Osteoblast (primary cell): ENCODE results near the gene HTRA3. TPM values are rescaled to one million over a fixed set of nuclear protein-coding genes. Genes with fewer than 3 reads are reported as not detected.

ENCODE experiments used
- DNase-seq: peaks from one replicate; pipeline ENCODE4 v3.0.0; 2011; ENCODE audit warnings: low spot score, mixed read lengths; ENCODE audit not compliant: insufficient read length; ENCODE audit errors: missing footprints
- H2AFZ ChIP-seq: 2 replicates; pipeline ENCODE4 v1.6.0; 2011; ENCODE audit warnings: mild to moderate bottlenecking, low read length
- H3K27ac ChIP-seq: 2 replicates; pipeline ENCODE4 v1.5.1; 2011; ENCODE audit warnings: mild to moderate bottlenecking, low read depth, low read length, moderate library complexity
- H3K27me3 ChIP-seq: 2 replicates; pipeline ENCODE4 v1.6.0; 2012; ENCODE audit warnings: mild to moderate bottlenecking, control low read depth, inconsistent platforms, low read length, moderate library complexity; ENCODE audit not compliant: insufficient read depth
- H3K36me3 ChIP-seq: 2 replicates; pipeline ENCODE4 v1.5.1; 2011; ENCODE audit warnings: mild to moderate bottlenecking, low read length, control low read depth, moderate library complexity; ENCODE audit not compliant: insufficient read depth
- H3K4me1 ChIP-seq: 2 replicates; pipeline ENCODE4 v1.5.1; 2011; ENCODE audit warnings: mild to moderate bottlenecking, low read length, control low read depth, moderate library complexity; ENCODE audit not compliant: insufficient read depth
- H3K4me2 ChIP-seq: 2 replicates; pipeline ENCODE4 v1.6.0; 2011; ENCODE audit warnings: mild to moderate bottlenecking, low read length; ENCODE audit not compliant: insufficient read depth
- H3K4me3 ChIP-seq: fragments of 200-600 bp; sonication (generic); 3 replicates; pipeline ENCODE4 v1.5.1; 2012; ENCODE audit warnings: mild to moderate bottlenecking, low read length, inconsistent platforms; ENCODE audit not compliant: insufficient read depth
- H3K79me2 ChIP-seq: 2 replicates; pipeline ENCODE4 v1.6.0; 2012; ENCODE audit warnings: mild to moderate bottlenecking, low read length, control low read depth, inconsistent platforms; ENCODE audit not compliant: insufficient read depth
- H3K9me3 ChIP-seq: 2 replicates; pipeline ENCODE4 v1.5.1; 2011; ENCODE audit warnings: low read depth, low read length, control low read depth
- H4K20me1 ChIP-seq: 2 replicates; pipeline ENCODE4 v1.6.0; 2012; ENCODE audit warnings: mild to moderate bottlenecking, low read length, control low read depth; ENCODE audit not compliant: insufficient read depth
- total RNA-seq: library from RNA; depleted of rRNA; stranded (reverse); fragments of >200 nt; gene quantifications from 2 replicates; pipeline ENCODE4 v1.2.3, GENCODE V29; 2012
- TF ChIP-seq, protein P1 (sequence below): IDR thresholded peaks from 2 replicates; pipeline ENCODE4 v1.5.1; 2011; ENCODE audit warnings: mild to moderate bottlenecking, low read depth, low read length, moderate library complexity; ENCODE audit errors: extremely low read depth

HTRA3 gene
- total RNA-seq, 1 donor = 4.0 TPM

DNA sequence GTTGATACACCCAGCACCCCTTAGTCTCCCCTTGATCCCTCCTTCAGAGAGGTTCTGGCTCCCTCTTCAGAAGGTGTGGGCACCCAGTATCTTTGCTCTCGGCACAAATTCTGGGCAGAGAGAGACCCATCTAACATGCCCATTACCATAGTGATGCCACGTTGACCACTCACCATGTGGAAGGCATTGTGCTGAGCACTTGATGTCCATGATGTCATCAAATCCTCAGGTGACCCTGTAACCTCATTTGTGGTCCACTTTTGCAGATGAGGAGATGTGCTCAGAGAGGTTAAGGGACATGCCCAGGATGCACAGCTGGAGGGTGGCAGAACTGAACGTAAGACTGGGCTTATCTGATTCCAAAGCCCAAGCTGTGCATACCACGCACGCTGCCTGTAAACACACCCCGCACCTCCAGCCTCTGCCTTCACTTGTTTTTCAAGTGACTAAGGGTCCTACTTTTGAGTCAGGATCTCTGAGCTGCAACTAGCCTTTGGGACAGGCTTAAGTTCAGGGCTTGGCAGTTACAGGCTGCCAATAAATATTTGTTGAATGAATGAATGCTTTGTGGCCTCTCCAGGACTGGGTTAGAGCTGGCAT lies 55.2 kb downstream of the HTRA3 start:
- no peaks in the 10 kb centered on the region for H3K79me2 ChIP-seq
- H2AFZ ChIP-seq = no peak overlapping the region
- H4K20me1 ChIP-seq = no peaks in the 10 kb centered on the region
- no peaks in the 10 kb centered on the region for H3K27me3 ChIP-seq
- TF ChIP-seq, protein P1, sequence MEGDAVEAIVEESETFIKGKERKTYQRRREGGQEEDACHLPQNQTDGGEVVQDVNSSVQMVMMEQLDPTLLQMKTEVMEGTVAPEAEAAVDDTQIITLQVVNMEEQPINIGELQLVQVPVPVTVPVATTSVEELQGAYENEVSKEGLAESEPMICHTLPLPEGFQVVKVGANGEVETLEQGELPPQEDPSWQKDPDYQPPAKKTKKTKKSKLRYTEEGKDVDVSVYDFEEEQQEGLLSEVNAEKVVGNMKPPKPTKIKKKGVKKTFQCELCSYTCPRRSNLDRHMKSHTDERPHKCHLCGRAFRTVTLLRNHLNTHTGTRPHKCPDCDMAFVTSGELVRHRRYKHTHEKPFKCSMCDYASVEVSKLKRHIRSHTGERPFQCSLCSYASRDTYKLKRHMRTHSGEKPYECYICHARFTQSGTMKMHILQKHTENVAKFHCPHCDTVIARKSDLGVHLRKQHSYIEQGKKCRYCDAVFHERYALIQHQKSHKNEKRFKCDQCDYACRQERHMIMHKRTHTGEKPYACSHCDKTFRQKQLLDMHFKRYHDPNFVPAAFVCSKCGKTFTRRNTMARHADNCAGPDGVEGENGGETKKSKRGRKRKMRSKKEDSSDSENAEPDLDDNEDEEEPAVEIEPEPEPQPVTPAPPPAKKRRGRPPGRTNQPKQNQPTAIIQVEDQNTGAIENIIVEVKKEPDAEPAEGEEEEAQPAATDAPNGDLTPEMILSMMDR = no peak
- H3K4me3 ChIP-seq = no peak overlapping the region
- no peaks in the 10 kb centered on the region for H3K9me3 ChIP-seq
- no peaks in the 10 kb centered on the region for H3K36me3 ChIP-seq
- H3K27ac ChIP-seq = no peak overlapping the region
- peaks cover 13% of the 10 kb centered on the region for H3K4me1 ChIP-seq
- peak; percentile 95 for DNase-seq
- H3K4me2 ChIP-seq = peak overlapping the region; percentile 16

DNA sequence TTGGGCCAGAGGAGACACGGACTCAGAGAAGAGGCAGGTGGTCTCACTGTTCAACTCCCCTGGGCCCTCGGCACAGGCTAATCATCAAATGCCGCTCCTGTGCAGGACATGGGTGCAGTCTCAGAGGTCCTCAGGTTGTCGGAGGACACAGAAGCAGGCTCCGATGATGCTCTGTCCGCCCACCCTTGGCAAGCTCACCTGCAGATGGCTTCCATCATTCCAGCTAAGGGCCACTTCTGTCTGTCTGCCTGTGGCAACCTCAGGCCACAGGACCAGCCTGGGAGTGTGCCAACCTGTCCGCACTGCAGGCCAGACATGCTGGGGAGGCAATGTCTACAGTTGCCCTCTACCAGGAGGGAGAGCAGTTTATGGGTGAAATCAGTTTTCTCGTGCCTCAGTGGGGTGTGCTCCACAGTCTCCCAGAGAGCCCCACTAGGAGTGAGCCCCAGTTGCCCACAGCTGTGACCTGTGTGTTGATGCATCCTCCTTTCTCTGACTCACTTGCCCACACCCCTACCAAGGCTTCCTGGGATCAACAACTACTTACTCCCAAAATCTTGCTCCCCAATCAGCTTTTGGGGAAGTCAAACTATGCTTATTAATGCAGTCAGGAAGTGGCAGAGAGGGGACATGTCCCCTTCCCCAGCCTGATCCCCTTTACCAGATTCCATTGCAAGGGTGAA lies 55.9 kb downstream of the HTRA3 start:
- TF ChIP-seq, protein P1 = no peak
- peaks cover 13% of the 10 kb centered on the region for H3K4me1 ChIP-seq
- no peaks in the 10 kb centered on the region for H3K27me3 ChIP-seq
- no peak overlapping the region for H3K4me3 ChIP-seq
- H3K4me2 ChIP-seq = peak overlapping the region; percentile 16
- H3K36me3 ChIP-seq = no peaks in the 10 kb centered on the region
- H3K9me3 ChIP-seq = no peaks in the 10 kb centered on the region
- H3K79me2 ChIP-seq = no peaks in the 10 kb centered on the region
- H2AFZ ChIP-seq = no peak overlapping the region
- DNase-seq = peak; percentile 71
- no peak overlapping the region for H3K27ac ChIP-seq
- no peaks in the 10 kb centered on the region for H4K20me1 ChIP-seq

DNA sequence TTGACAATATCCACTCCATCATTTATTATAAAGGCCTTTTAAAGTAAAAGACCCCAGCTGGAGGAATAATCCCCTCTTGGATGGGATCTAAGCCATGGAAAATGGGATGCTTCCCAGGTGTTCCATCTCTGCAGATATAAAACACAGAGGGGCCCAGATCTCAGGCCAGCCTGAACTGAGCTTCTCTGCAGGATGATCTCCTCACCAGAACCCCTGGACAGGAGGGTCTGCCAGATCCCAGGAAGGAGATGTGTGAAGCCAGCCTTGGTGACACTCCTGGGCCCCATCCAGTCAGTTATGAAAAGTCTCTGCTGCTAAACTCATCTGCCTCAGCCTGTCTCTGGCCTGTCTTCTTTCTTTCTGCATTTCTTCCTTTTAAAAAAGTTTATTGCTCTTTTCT lies 56.7 kb downstream of the HTRA3 start:
- H3K9me3 ChIP-seq = no peaks in the 10 kb centered on the region
- H3K27me3 ChIP-seq = no peaks in the 10 kb centered on the region
- H3K4me3 ChIP-seq = no peak overlapping the region

DNA sequence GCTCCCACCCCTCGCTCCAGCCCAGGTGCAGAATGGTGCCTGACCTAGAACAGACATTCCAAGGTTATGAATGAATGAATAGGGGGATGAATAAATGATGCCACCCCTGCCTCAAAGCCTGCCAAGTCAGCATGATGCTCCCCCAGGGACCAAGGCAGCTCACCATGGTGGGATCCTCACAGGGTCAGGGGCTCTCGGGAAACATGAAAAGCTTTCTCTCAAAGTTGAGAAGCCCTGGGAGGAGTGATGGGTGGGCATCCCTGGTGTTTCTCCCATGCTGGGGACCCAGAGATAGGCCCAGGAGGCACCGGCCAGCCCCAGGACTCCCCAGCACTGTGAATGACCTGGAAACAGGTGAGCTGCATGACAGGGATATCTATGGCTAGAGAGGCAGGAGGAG lies 58.9 kb downstream of the HTRA3 start:
- H3K27me3 ChIP-seq = no peaks in the 10 kb centered on the region
- no peaks in the 10 kb centered on the region for H4K20me1 ChIP-seq
- peaks cover 13% of the 10 kb centered on the region for H3K4me1 ChIP-seq
- TF ChIP-seq, protein P1 = no peak
- no peaks in the 10 kb centered on the region for H3K79me2 ChIP-seq
- H3K27ac ChIP-seq = no peak overlapping the region
- H3K4me2 ChIP-seq = no peak overlapping the region
- no peak overlapping the region for H2AFZ ChIP-seq
- no peak overlapping the region for H3K4me3 ChIP-seq
- H3K9me3 ChIP-seq = no peaks in the 10 kb centered on the region
- H3K36me3 ChIP-seq = no peaks in the 10 kb centered on the region
- no peak for DNase-seq

More for the DNA sequence above, 56.7 kb downstream of the HTRA3 start:
- Histone ChIP-seq H3K27ac (no peak overlapping the region), H3K4me1 (peaks cover 13% of the 10 kb centered on the region), H3K36me3 (no peaks in the 10 kb centered on the region), H3K4me2 (no peak overlapping the region), H4K20me1 (no peaks in the 10 kb centered on the region), H3K79me2 (no peaks in the 10 kb centered on the region), H2AFZ (no peak overlapping the region)
- peak; percentile 62 for DNase-seq
- TF ChIP-seq, protein P1 = no peak
